Measurements from ENCODE around the gene KCNMB1.

DNA sequence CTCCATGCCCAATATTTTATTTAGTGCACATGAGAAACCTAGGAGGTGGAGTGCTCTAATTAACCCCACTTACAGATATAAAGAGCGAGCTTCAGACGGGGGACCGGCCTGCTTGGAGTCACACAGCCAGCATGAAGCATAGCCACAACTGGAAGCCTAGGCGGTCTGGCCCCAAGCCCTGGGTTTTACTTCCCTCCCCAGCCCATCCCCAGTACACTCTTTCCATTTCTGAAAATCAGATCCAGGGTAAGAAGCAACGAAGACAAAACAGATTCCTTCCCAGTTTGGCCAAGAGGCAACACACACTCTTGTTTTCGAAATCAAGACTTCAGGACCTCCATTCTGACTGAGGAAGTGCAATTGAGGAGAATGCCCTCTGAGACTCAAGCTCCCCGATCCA, 27.1 kb downstream of the KCNMB1 start:
- TF ChIP-seq, protein P1, sequence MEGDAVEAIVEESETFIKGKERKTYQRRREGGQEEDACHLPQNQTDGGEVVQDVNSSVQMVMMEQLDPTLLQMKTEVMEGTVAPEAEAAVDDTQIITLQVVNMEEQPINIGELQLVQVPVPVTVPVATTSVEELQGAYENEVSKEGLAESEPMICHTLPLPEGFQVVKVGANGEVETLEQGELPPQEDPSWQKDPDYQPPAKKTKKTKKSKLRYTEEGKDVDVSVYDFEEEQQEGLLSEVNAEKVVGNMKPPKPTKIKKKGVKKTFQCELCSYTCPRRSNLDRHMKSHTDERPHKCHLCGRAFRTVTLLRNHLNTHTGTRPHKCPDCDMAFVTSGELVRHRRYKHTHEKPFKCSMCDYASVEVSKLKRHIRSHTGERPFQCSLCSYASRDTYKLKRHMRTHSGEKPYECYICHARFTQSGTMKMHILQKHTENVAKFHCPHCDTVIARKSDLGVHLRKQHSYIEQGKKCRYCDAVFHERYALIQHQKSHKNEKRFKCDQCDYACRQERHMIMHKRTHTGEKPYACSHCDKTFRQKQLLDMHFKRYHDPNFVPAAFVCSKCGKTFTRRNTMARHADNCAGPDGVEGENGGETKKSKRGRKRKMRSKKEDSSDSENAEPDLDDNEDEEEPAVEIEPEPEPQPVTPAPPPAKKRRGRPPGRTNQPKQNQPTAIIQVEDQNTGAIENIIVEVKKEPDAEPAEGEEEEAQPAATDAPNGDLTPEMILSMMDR (IDR thresholded peaks at IDR 0.05): no peak
- TF ChIP-seq POLR2A (IDR thresholded peaks at IDR 0.05): no peak
